Activated T-cell treated with anti-CD3 and anti-CD28 coated beads for 4 hours (primary cell): ENCODE measurements around the gene ATAD3A.
"Not testable (repeated sequence)": the region's sequence is repeated elsewhere in the genome, so short reads cannot be mapped to it uniquely, and the experiment has no call there.

Experiments
- DNase-seq: peaks from one replicate; pipeline ENCODE4 v3.0.0-alpha.2; 2020

ATAD3A gene

GRCh38 chr1:1511533-1512285 lies at the start of gene ATAD3A:
Gene ATAD3A, plus strand, starts transcription at chr1:1512162. Its CDS starts 107 bp downstream, at chr1:1512269.
- DNase-seq: peak; percentile 90

GRCh38 chr1:1462318-1462966 lies 49.5 kb upstream of the ATAD3A start:
- DNase-seq: no peak

- no peak for DNase-seq
Observed at GRCh38 chr1:1463312-1463711, 48.6 kb upstream of the ATAD3A start.

- DNase-seq: not testable (repeated sequence)
Observed at GRCh38 chr1:1468196-1468985, 43.6 kb upstream of the ATAD3A start.

GRCh38 chr1:1470626-1471388 lies 41.2 kb upstream of the ATAD3A start:
- DNase-seq: no peak

- DNase-seq: peak; percentile 91
Observed at GRCh38 chr1:1471389-1472052, 40.4 kb upstream of the ATAD3A start, which contains the start of gene ATAD3B. Gene ATAD3B, plus strand, starts transcription at chr1:1471765. Its CDS starts 120 bp downstream, at chr1:1471885.

GRCh38 chr1:1472053-1472876 lies 39.7 kb upstream of the ATAD3A start:
- DNase-seq: not testable (repeated sequence)

- not testable (repeated sequence) for DNase-seq
Observed at GRCh38 chr1:1476011-1476410, 36.0 kb upstream of the ATAD3A start.

GRCh38 chr1:1477206-1477605 lies 34.8 kb upstream of the ATAD3A start:
- no peak for DNase-seq

GRCh38 chr1:1479547-1480487 lies 32.1 kb upstream of the ATAD3A start:
- DNase-seq: no peak

- DNase-seq: not testable (repeated sequence)
Observed at GRCh38 chr1:1480488-1480867, 31.5 kb upstream of the ATAD3A start.

- not testable (repeated sequence) for DNase-seq
Observed at GRCh38 chr1:1481811-1482210, 30.2 kb upstream of the ATAD3A start.

- no peak for DNase-seq
Observed at GRCh38 chr1:1482856-1483255, 29.1 kb upstream of the ATAD3A start.

GRCh38 chr1:1483714-1484113 lies 28.2 kb upstream of the ATAD3A start:
- no peak for DNase-seq

- not testable (repeated sequence) for DNase-seq
Observed at GRCh38 chr1:1484976-1485750, 26.8 kb upstream of the ATAD3A start.

GRCh38 chr1:1485755-1486317 lies 26.1 kb upstream of the ATAD3A start:
- not testable (repeated sequence) for DNase-seq

- DNase-seq: no peak
Observed at GRCh38 chr1:1487701-1488100, 24.3 kb upstream of the ATAD3A start.

GRCh38 chr1:1489231-1489630 lies 22.7 kb upstream of the ATAD3A start:
- no peak for DNase-seq

- no peak for DNase-seq
Observed at GRCh38 chr1:1489861-1490260, 22.1 kb upstream of the ATAD3A start.
